NT2/D1 (cell line): ENCODE data around the gene SRP14.
"Not testable (repeated sequence)": the region's sequence is repeated elsewhere in the genome, so short reads cannot be mapped to it uniquely, and the experiment has no call there.

Source experiments
- DNase-seq: peaks from one replicate; pipeline ENCODE4 v3.0.0-alpha.2; 2011; ENCODE audit warnings: low read depth, low spot score
- H3K27me3 ChIP-seq: 2 replicates; pipeline ENCODE4 v1.6.0; 2011; ENCODE audit warnings: mild to moderate bottlenecking; ENCODE audit not compliant: insufficient read length, insufficient read depth
- H3K36me3 ChIP-seq: 2 replicates; pipeline ENCODE4 v1.6.1; 2011; ENCODE audit warnings: mild to moderate bottlenecking, low read length, mixed read lengths; ENCODE audit not compliant: insufficient read depth, insufficient read length
- H3K4me1 ChIP-seq: 2 replicates; pipeline ENCODE4 v1.5.1; 2011; ENCODE audit not compliant: insufficient read depth, insufficient read length
- H3K4me3 ChIP-seq: 2 replicates; pipeline ENCODE4 v1.5.1; 2011; ENCODE audit warnings: low read depth; ENCODE audit not compliant: insufficient read length
- H3K9ac ChIP-seq: 2 replicates; pipeline ENCODE4 v1.6.0; 2011; ENCODE audit warnings: low read depth; ENCODE audit not compliant: insufficient read length
- H3K9me3 ChIP-seq: 2 replicates; pipeline ENCODE4 v1.5.1; 2011; ENCODE audit warnings: mild to moderate bottlenecking, low read length; ENCODE audit not compliant: insufficient read depth
- SUZ12 ChIP-seq: IDR thresholded peaks from 2 replicates; pipeline ENCODE4 v1.6.1; 2011; ENCODE audit not compliant: insufficient read length, insufficient read depth; ENCODE audit errors: extremely low read depth
- YY1 ChIP-seq: IDR thresholded peaks from 2 replicates; pipeline ENCODE4 v1.6.1; 2011; ENCODE audit not compliant: insufficient read length, insufficient read depth
- ZNF274 ChIP-seq: IDR thresholded peaks from 2 replicates; pipeline ENCODE4 v1.6.1; 2011; ENCODE audit warnings: mild to moderate bottlenecking, low read depth, low read length

The SRP14 gene

GRCh38 chr15:40029979-40030893 lies 8.7 kb downstream of the SRP14 start:
- H3K4me1 ChIP-seq, result no peaks in the 10 kb centered on the region
- no peaks in the 10 kb centered on the region for H3K27me3 ChIP-seq
- H3K36me3 ChIP-seq, result peaks cover 60% of the 10 kb centered on the region
- no peak overlapping the region for H3K9ac ChIP-seq
- TF ChIP-seq SUZ12, result no peak
- TF ChIP-seq ZNF274, result no peak
- TF ChIP-seq YY1, result no peak
- no peak overlapping the region for H3K4me3 ChIP-seq
- H3K9me3 ChIP-seq, result no peaks in the 10 kb centered on the region
- DNase-seq, result no peak

- Histone ChIP-seq H3K4me3 (no peak overlapping the region), H3K36me3 (peaks cover 50% of the 10 kb centered on the region), H3K27me3 (no peaks in the 10 kb centered on the region), H3K4me1 (no peaks in the 10 kb centered on the region), H3K9ac (no peak overlapping the region), H3K9me3 (no peaks in the 10 kb centered on the region)
- DNase-seq, result no peak
- no peak for TF ChIP-seq YY1
- TF ChIP-seq ZNF274, result no peak
- TF ChIP-seq SUZ12, result no peak
These were observed 10.1 kb downstream of the SRP14 start for GRCh38 chr15:40028853-40029252.

- H3K9me3 ChIP-seq, result no peaks in the 10 kb centered on the region
- no peaks in the 10 kb centered on the region for H3K4me1 ChIP-seq
- no peaks in the 10 kb centered on the region for H3K27me3 ChIP-seq
- peaks cover 49% of the 10 kb centered on the region for H3K36me3 ChIP-seq
- H3K9ac ChIP-seq, result no peak overlapping the region
- no peak overlapping the region for H3K4me3 ChIP-seq
- no peak for DNase-seq
- TF ChIP-seq YY1 (no peak), ZNF274 (no peak), SUZ12 (no peak)
These were observed 10.8 kb downstream of the SRP14 start for GRCh38 chr15:40028193-40028592.

- Histone ChIP-seq H3K9ac (no peak overlapping the region), H3K27me3 (no peaks in the 10 kb centered on the region), H3K9me3 (peaks cover 41% of the 10 kb centered on the region), H3K4me3 (no peak overlapping the region), H3K4me1 (no peaks in the 10 kb centered on the region), H3K36me3 (peaks cover 77% of the 10 kb centered on the region)
- no peak for DNase-seq
- TF ChIP-seq SUZ12 (no peak), YY1 (no peak), ZNF274 (no peak)
These were observed 22.6 kb downstream of the SRP14 start for GRCh38 chr15:40016224-40016865.

GRCh38 chr15:40014390-40014789 lies 24.6 kb downstream of the SRP14 start:
- DNase-seq, result no peak
- TF ChIP-seq SUZ12 (no peak), ZNF274 (no peak), YY1 (no peak)
- H3K4me3 ChIP-seq, result no peak overlapping the region
- H3K36me3 ChIP-seq, result peaks cover 72% of the 10 kb centered on the region
- H3K4me1 ChIP-seq, result no peaks in the 10 kb centered on the region
- peaks cover 41% of the 10 kb centered on the region for H3K9me3 ChIP-seq
- no peaks in the 10 kb centered on the region for H3K27me3 ChIP-seq
- H3K9ac ChIP-seq, result no peak overlapping the region

- H3K27me3 ChIP-seq, DNase-seq, H3K4me3 ChIP-seq, H3K4me1 ChIP-seq, H3K9ac ChIP-seq: not testable (repeated sequence)
- Histone ChIP-seq H3K9me3 (peaks cover 41% of the 10 kb centered on the region), H3K36me3 (peaks cover 67% of the 10 kb centered on the region)
These were observed 25.6 kb downstream of the SRP14 start for GRCh38 chr15:40013372-40013771.

- Histone ChIP-seq H3K4me3 (no peak overlapping the region), H3K36me3 (peaks cover 70% of the 10 kb centered on the region), H3K9me3 (peaks cover 41% of the 10 kb centered on the region), H3K27me3 (no peaks in the 10 kb centered on the region), H3K9ac (no peak overlapping the region), H3K4me1 (no peaks in the 10 kb centered on the region)
- no peak for DNase-seq
- TF ChIP-seq YY1, result no peak
- no peak for TF ChIP-seq SUZ12
- TF ChIP-seq ZNF274, result no peak
These were observed 27.7 kb downstream of the SRP14 start for GRCh38 chr15:40011303-40011702.
